Trophoblast cell (in vitro differentiated cells and primary cell): ENCODE data around the gene URAD.
A peak's percentile ranks its signal among the peaks of the same experiment; 100 is the strongest.

Experiments
- DNase-seq, 2 donors: peaks; one replicate each; pipeline ENCODE4 v3.0.0-alpha.2; 2016
- H2AFZ ChIP-seq: 2 replicates; pipeline ENCODE4 v1.6.1; 2013; ENCODE audit warnings: low read length, moderate library complexity, mild to moderate bottlenecking; ENCODE audit not compliant: insufficient read depth, poor library complexity
- H2AK5ac ChIP-seq: 2 replicates; pipeline ENCODE4 v1.6.1; 2013; ENCODE audit warnings: mild to moderate bottlenecking, low read length
- H2BK120ac ChIP-seq: 2 replicates; pipeline ENCODE4 v1.6.1; 2013; ENCODE audit warnings: low read length, mild to moderate bottlenecking, moderate library complexity; ENCODE audit not compliant: insufficient read depth, poor library complexity
- H2BK12ac ChIP-seq: 2 replicates; pipeline ENCODE4 v1.6.1; 2013; ENCODE audit warnings: mild to moderate bottlenecking, low read length, moderate library complexity
- H2BK5ac ChIP-seq: 2 replicates; pipeline ENCODE4 v1.6.1; 2013; ENCODE audit warnings: low read length, low read depth, moderate library complexity, mild to moderate bottlenecking; ENCODE audit not compliant: poor library complexity
- H3K14ac ChIP-seq: 2 replicates; pipeline ENCODE4 v1.6.1; 2013; ENCODE audit warnings: mild to moderate bottlenecking, low read length
- H3K18ac ChIP-seq: 2 replicates; pipeline ENCODE4 v1.6.1; 2013; ENCODE audit warnings: mild to moderate bottlenecking, low read length
- H3K23ac ChIP-seq: 2 replicates; pipeline ENCODE4 v1.6.1; 2013; ENCODE audit warnings: low read length
- H3K27ac ChIP-seq: 2 replicates; pipeline ENCODE4 v1.5.1; 2013; ENCODE audit warnings: low read depth, mild to moderate bottlenecking, inconsistent platforms, low read length, moderate library complexity
- H3K27me3 ChIP-seq: 2 replicates; pipeline ENCODE4 v1.6.1; 2013; ENCODE audit warnings: inconsistent platforms, mild to moderate bottlenecking, low read length, moderate library complexity; ENCODE audit not compliant: insufficient read depth
- H3K36me3 ChIP-seq, 2 experiments: 1 replicate in 1 of 2; 2 replicates in 1 of 2; pipeline ENCODE4 v1.6.1; 2013; ENCODE audit warnings: low read length in 2 of 2, mild to moderate bottlenecking in 2 of 2, moderate library complexity in 1 of 2; ENCODE audit not compliant: insufficient read depth in 2 of 2, control insufficient read depth in 1 of 2
- H3K4ac ChIP-seq: 2 replicates; pipeline ENCODE4 v1.6.1; 2013; ENCODE audit warnings: low read depth, mild to moderate bottlenecking, low read length, moderate library complexity
- H3K4me1 ChIP-seq, 2 experiments: 1 replicate in 1 of 2; 2 replicates in 1 of 2; pipeline ENCODE4 v1.6.1; 2013; ENCODE audit warnings: low read length in 2 of 2, mild to moderate bottlenecking in 2 of 2, moderate library complexity in 1 of 2; ENCODE audit not compliant: insufficient read depth in 2 of 2, control insufficient read depth in 1 of 2
- H3K4me2 ChIP-seq: 2 replicates; pipeline ENCODE4 v1.6.1; 2013; ENCODE audit warnings: inconsistent platforms, mild to moderate bottlenecking, low read length, moderate library complexity
- H3K4me3 ChIP-seq: 2 replicates; pipeline ENCODE4 v1.5.1; 2013; ENCODE audit warnings: mild to moderate bottlenecking, low read depth, low read length, inconsistent platforms
- H3K79me1 ChIP-seq: one replicate; pipeline ENCODE4 v1.6.1; 2013; ENCODE audit warnings: low read length
- H3K79me2 ChIP-seq: 2 replicates; pipeline ENCODE4 v1.6.1; 2013; ENCODE audit warnings: low read length, mild to moderate bottlenecking; ENCODE audit not compliant: control insufficient read depth, insufficient read depth, poor library complexity
- H3K9ac ChIP-seq: 2 replicates; pipeline ENCODE4 v1.6.1; 2013; ENCODE audit warnings: mild to moderate bottlenecking, low read length
- H3K9me3 ChIP-seq: 2 replicates; pipeline ENCODE4 v1.6.1; 2013; ENCODE audit warnings: low read depth, mild to moderate bottlenecking, control low read depth, inconsistent platforms, low read length; ENCODE audit not compliant: insufficient read depth
- H4K12ac ChIP-seq: 2 replicates; pipeline ENCODE4 v1.6.1; 2013; ENCODE audit warnings: low read depth, mild to moderate bottlenecking, low read length, moderate library complexity
- H4K8ac ChIP-seq: 2 replicates; pipeline ENCODE4 v1.6.1; 2013; ENCODE audit warnings: low read depth, mild to moderate bottlenecking, low read length, moderate library complexity
- H4K91ac ChIP-seq: one replicate; pipeline ENCODE4 v1.6.1; 2013; ENCODE audit warnings: low read depth, mild to moderate bottlenecking, low read length, moderate library complexity
- WGBS: extraction: QIAGEN DNeasy Blood & Tissue Kit; methylation state at CpG from one replicate; pipeline ENCODE4 v1.1.7; 2013; ENCODE audit warnings: missing lambda C conversion rate; ENCODE audit not compliant: insufficient read length, insufficient coverage; ENCODE audit errors: extremely low coverage; 5-methylcytosine and 5-hydroxymethylcytosine counted together

URAD gene

DNA sequence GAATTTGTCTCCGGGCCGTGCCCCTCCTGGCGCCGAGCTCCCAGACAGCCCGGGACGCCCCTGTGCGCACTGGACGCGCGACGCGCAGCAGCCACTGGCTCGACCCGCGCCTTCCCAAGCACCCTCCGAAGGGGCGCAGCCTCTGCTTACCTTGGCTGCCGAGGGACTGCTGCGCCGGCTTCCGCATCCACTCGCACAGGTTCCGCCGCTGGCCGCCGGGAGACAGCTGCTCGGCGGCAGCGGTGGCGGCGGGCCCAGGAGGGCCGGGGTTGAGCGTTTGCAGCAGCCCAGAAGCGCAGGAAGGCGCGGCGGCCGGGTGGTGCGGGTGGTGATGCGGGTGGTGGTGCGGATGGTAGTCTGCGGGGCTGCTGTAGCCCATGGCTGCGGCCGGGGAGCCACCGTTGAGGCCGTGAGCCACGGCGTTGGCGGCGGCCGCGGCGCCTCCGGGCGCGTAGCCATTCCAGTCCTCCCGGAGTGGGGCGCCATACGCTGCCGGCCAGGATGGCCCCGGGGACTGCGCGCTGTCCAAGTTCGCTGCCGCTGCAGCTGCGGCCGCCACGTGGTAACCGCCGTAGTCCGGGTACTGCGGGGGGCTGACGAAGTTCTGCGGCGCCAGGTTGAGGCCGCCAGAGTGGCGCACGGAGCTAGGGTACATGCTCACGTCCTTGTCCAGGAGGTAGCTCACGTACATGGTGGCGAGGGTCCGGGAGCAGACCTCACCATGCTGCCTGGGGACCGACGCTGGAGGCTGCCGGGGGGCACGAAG is 20.0 kb downstream of the URAD start:
- Histone ChIP-seq H3K18ac (peak overlapping the region; percentile 39), H3K4me3 (peak overlapping the region; percentile 74), H4K91ac (peak overlapping the region; percentile 25), H3K27ac (no peak overlapping the region), H2BK120ac (no peak overlapping the region), H4K8ac (peak overlapping the region; percentile 32), H3K27me3 (peaks cover 51% of the 10 kb centered on the region), H3K36me3 (peaks cover 0 to 2% of the 10 kb centered on the region in 2 experiments), H2AK5ac (peak overlapping the region; percentile 22), H3K4me2 (peak overlapping the region; percentile 85), H3K4ac (no peak overlapping the region), H3K4me1 (peaks cover 40% of the 10 kb centered on the region in 2 experiments), H3K79me2 (no peaks in the 10 kb centered on the region), H3K79me1 (peaks cover 6% of the 10 kb centered on the region), H2AFZ (peak overlapping the region; percentile 43), H4K12ac (no peak overlapping the region), H2BK5ac (no peak overlapping the region), H3K14ac (peak overlapping the region; percentile 16), H2BK12ac (peak overlapping the region; percentile 12), H3K23ac (no peak overlapping the region), H3K9me3 (peaks cover 3% of the 10 kb centered on the region), H3K9ac (peak overlapping the region; percentile 16)
- WGBS, result no CpG with 5 or more reads among the region's 86 CpGs
- peak in 1 of 2 donors; percentile 12 for DNase-seq

DNA sequence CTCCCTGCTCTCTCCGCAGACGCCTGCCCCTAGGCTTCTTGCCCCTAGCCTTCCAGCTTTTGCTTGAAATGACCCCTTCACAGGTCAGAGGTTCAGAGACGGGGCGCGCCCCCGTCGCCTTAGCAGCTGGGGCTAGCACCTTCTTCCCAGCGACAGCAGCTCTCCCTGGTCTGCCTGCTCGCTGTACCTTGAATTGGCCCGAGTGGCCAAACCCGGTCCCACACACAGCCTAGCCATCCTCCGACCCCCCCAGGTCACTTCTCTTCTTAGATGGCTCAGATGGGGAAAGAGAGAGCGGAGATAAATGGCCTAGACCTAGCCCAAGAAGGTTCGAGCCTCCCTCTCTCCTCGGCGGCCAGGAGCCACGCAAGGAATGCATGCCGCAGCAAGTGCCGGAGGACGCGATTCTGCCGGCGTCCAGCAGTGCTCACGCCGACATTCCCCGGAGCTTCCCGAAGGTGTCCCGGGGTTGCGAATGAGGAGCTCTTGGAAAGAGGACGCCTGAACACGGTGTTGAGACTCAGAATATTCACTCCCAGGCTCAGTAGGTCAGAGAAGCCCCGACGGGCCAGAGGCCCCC is 20.7 kb downstream of the URAD start:
- WGBS, result no CpG with 5 or more reads among the region's 33 CpGs
- no peaks in the 10 kb centered on the region for H3K79me2 ChIP-seq
- H2BK5ac ChIP-seq, result no peak overlapping the region
- peak in 1 of 2 donors; percentile 9 for DNase-seq
- no peak overlapping the region for H3K27ac ChIP-seq
- peak overlapping the region; percentile 85 for H3K4me2 ChIP-seq
- H3K4me1 ChIP-seq, result peaks cover 43 to 45% of the 10 kb centered on the region in 2 experiments
- H2BK120ac ChIP-seq, result no peak overlapping the region
- H3K79me1 ChIP-seq, result peaks cover 6% of the 10 kb centered on the region
- H4K12ac ChIP-seq, result no peak overlapping the region
- peaks cover 0 to 2% of the 10 kb centered on the region in 2 experiments for H3K36me3 ChIP-seq
- no peak overlapping the region for H3K9ac ChIP-seq
- no peak overlapping the region for H4K8ac ChIP-seq
- H3K14ac ChIP-seq, result no peak overlapping the region
- no peak overlapping the region for H2AK5ac ChIP-seq
- peak overlapping the region; percentile 40 for H4K91ac ChIP-seq
- no peak overlapping the region for H2AFZ ChIP-seq
- no peak overlapping the region for H3K23ac ChIP-seq
- H2BK12ac ChIP-seq, result no peak overlapping the region
- H3K9me3 ChIP-seq, result peaks cover 3% of the 10 kb centered on the region
- peak overlapping the region; percentile 74 for H3K4me3 ChIP-seq
- H3K27me3 ChIP-seq, result peaks cover 46% of the 10 kb centered on the region
- H3K18ac ChIP-seq, result no peak overlapping the region
- no peak overlapping the region for H3K4ac ChIP-seq

DNA sequence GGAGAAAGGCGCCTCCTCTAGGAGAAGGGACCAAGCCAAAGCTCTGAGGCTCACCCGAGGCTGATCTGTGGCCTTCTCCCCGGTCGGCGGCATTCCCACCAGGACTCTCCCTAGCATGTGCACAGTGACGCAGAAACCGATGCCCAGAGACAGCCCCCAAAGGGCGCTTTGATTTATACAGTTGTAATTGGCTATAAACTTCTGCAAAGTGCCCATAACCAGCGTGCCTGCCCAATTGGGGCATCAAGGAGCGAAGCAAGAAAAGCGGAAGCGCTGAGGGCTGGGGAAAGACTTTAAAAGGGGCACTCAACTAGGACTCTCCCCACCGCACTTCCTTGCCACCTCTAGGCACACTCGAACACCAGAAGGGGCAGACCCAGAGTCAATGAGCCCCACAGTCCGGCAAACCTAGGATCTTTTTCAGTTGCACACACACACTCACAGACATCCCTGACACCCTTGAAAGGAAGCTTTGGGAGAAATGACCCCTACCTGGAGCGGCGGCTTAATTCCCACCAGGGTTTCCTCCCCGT is 21.2 kb downstream of the URAD start:
- H3K14ac ChIP-seq, result no peak overlapping the region
- H2BK12ac ChIP-seq, result no peak overlapping the region
- no CpG with 5 or more reads among the region's 18 CpGs for WGBS
- no peak overlapping the region for H3K27ac ChIP-seq
- H2BK5ac ChIP-seq, result no peak overlapping the region
- H3K79me2 ChIP-seq, result no peaks in the 10 kb centered on the region
- no peak overlapping the region for H4K8ac ChIP-seq
- H3K4ac ChIP-seq, result no peak overlapping the region
- peak overlapping the region; percentile 74 for H3K4me3 ChIP-seq
- DNase-seq, result no peak
- H3K36me3 ChIP-seq, result peaks cover 0 to 2% of the 10 kb centered on the region in 2 experiments
- H3K27me3 ChIP-seq, result peaks cover 46% of the 10 kb centered on the region
- H3K79me1 ChIP-seq, result peaks cover 6% of the 10 kb centered on the region
- H4K12ac ChIP-seq, result no peak overlapping the region
- H3K4me2 ChIP-seq, result peak overlapping the region; percentile 85
- no peak overlapping the region for H2BK120ac ChIP-seq
- H4K91ac ChIP-seq, result peak overlapping the region; percentile 40
- H3K9ac ChIP-seq, result no peak overlapping the region
- peaks cover 47 to 50% of the 10 kb centered on the region in 2 experiments for H3K4me1 ChIP-seq
- H2AFZ ChIP-seq, result no peak overlapping the region
- H3K23ac ChIP-seq, result no peak overlapping the region
- H2AK5ac ChIP-seq, result no peak overlapping the region
- H3K18ac ChIP-seq, result peak overlapping the region; percentile 3
- peaks cover 3% of the 10 kb centered on the region for H3K9me3 ChIP-seq

DNA sequence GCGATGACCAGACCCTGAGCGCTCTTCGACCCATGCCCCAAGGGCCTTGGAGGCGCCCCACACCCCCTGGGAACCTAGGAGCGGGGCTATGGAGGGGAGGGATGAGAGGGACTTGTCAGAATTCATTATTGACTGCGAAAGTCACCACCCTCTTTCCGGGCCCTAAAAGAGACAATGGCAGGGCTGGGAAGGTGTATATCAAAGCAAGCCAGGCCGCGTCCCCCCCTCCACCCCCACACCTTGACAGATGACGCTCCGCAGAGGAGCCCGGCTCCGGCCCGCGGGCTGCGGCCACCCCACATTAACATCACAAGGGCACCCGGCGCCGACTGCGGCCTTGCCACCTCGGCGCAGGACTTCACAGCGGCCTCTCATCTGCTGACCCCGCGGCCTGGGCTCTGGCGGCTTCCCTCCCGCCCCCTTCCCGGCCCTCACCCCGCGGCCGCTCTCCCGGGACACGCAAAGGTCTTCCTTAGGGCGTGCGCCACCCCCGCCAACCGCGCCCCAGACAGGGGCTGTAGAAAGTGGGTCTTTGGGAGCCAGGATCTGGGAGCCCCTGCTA is 21.8 kb downstream of the URAD start:
- Histone ChIP-seq H3K9ac (no peak overlapping the region), H3K27ac (no peak overlapping the region), H3K18ac (peak overlapping the region; percentile 8), H3K9me3 (peaks cover 3% of the 10 kb centered on the region), H3K4me3 (peak overlapping the region; percentile 4), H3K23ac (no peak overlapping the region), H4K91ac (no peak overlapping the region), H3K14ac (peak overlapping the region; percentile 55), H2BK120ac (peak overlapping the region; percentile 19), H3K79me1 (peaks cover 6% of the 10 kb centered on the region), H3K79me2 (no peaks in the 10 kb centered on the region), H2AK5ac (no peak overlapping the region), H3K4me1 (peaks cover 47 to 52% of the 10 kb centered on the region in 2 experiments), H4K12ac (no peak overlapping the region), H3K27me3 (peaks cover 46% of the 10 kb centered on the region), H3K4me2 (peak overlapping the region; percentile 85), H3K4ac (peak overlapping the region; percentile 24), H3K36me3 (peaks cover 0 to 2% of the 10 kb centered on the region in 2 experiments), H2BK5ac (no peak overlapping the region), H4K8ac (peak overlapping the region; percentile 35), H2BK12ac (peak overlapping the region; percentile 42), H2AFZ (no peak overlapping the region)
- no CpG with 5 or more reads among the region's 38 CpGs for WGBS
- no peak for DNase-seq
